Activated T-cell treated with anti-CD3 and anti-CD28 coated beads, Interleukin-2, amount 50 U/mL, for 24 hours (primary cell): ENCODE measurements around the gene MIDN.
"Not testable (repeated sequence)": the region's sequence is repeated elsewhere in the genome, so short reads cannot be mapped to it uniquely, and the experiment has no call there.

Experiments
- DNase-seq: peaks from one replicate; pipeline ENCODE4 v3.0.0-alpha.2; 2020
- H3K27ac Mint-ChIP-seq: 2 replicates; pipeline ENCODE4 v1.8.0; 2020; ENCODE audit warnings: mild to moderate bottlenecking, mixed read lengths
- H3K27me3 Mint-ChIP-seq: 2 replicates; pipeline ENCODE4 v1.8.0; 2020; ENCODE audit warnings: mixed read lengths
- H3K36me3 Mint-ChIP-seq: 2 replicates; pipeline ENCODE4 v1.8.0; 2020; ENCODE audit warnings: low read depth, mixed read lengths
- H3K4me1 Mint-ChIP-seq: 2 replicates; pipeline ENCODE4 v1.8.0; 2020; ENCODE audit warnings: low read depth, mixed read lengths
- H3K4me3 Mint-ChIP-seq: 2 replicates; pipeline ENCODE4 v1.8.0; 2020; ENCODE audit warnings: mild to moderate bottlenecking, moderate library complexity, mixed read lengths
- H3K9me3 Mint-ChIP-seq: 2 replicates; pipeline ENCODE4 v1.8.0; 2020; ENCODE audit warnings: mixed read lengths

MIDN gene

DNA sequence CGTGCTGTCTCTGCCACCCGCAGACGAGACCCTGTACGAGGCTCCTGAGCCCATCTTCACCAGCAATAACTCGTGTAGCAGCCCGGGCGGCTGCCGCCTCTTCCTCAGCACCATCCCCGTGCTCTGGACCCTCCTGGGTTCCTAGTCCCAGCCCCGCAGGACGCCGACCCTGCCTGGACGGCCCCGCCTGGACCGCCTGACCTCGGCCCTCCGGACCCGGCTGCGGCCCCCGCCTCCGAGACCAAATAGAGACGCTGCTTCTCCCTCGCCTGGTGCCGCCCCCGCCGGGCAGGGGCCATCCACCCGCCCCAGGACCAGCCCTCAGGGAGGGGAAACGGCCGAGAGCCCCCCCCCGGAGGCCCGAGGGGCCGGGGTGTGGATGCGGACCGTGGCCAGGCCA, 51.4 kb downstream of the MIDN start:
- no peaks in the 10 kb centered on the region for H3K36me3 Mint-ChIP-seq
- H3K9me3 Mint-ChIP-seq = no peaks in the 10 kb centered on the region
- peaks cover 5% of the 10 kb centered on the region for H3K4me1 Mint-ChIP-seq
- peaks cover 19% of the 10 kb centered on the region for H3K27me3 Mint-ChIP-seq
- H3K27ac Mint-ChIP-seq = no peak overlapping the region
- no peak overlapping the region for H3K4me3 Mint-ChIP-seq
- no peak for DNase-seq

DNA sequence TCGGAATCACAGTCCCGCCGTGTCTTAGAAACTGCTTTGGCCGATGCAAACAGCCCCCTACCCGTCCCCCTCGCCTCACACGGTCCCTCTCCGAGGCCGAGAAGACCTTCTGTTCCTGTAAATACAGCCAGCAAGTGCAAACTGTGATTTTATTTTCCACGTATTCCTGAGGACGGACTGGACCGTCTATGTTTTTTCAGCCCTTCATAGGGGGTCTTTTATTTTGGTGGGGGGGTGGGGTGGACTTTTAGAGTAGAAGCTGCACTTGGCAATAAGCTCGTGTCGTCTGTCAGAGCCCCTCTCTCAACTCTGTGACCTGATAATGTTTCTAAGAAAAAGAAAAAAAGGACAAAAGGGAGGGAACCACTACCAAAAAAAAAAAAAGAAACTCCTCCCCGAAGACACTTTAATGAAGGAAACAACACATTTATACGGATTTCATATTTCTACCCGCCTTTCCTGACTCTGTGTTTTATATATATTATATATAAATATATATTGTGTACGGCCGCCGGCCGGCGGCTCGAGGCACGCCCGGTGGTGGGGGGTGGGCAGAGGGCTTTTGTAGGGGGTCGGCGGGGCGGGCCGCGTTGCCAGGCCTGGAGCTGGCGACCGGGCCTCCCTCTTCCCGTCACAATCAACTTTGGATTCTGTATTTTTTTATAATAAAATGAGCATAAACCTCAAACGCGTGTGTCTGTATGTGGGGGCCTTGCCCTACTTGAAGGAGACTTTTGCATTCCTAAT, 52.5 kb downstream of the MIDN start:
- H3K36me3 Mint-ChIP-seq = no peaks in the 10 kb centered on the region

GRCh38 chr19:1302533-1303239, 54.3 kb downstream of the MIDN start:
- Mint-ChIP-seq H3K4me1 (no peaks in the 10 kb centered on the region), H3K9me3 (no peaks in the 10 kb centered on the region), H3K4me3 (no peak overlapping the region), H3K27ac (no peak overlapping the region), H3K27me3 (peaks cover 3% of the 10 kb centered on the region), H3K36me3 (no peaks in the 10 kb centered on the region)
- DNase-seq = no peak

More for the DNA sequence above, 52.5 kb downstream of the MIDN start:
- peaks cover 13% of the 10 kb centered on the region for H3K27me3 Mint-ChIP-seq
- H3K4me3 Mint-ChIP-seq = no peak overlapping the region
- no peaks in the 10 kb centered on the region for H3K9me3 Mint-ChIP-seq
- no peak overlapping the region for H3K27ac Mint-ChIP-seq
- no peak for DNase-seq
- no peaks in the 10 kb centered on the region for H3K4me1 Mint-ChIP-seq

GRCh38 chr19:1304197-1304924, 56.0 kb downstream of the MIDN start:
- DNase-seq = no peak
- H3K4me1 Mint-ChIP-seq = no peaks in the 10 kb centered on the region
- H3K27ac Mint-ChIP-seq = no peak overlapping the region
- no peak overlapping the region for H3K4me3 Mint-ChIP-seq
- no peaks in the 10 kb centered on the region for H3K36me3 Mint-ChIP-seq
- no peaks in the 10 kb centered on the region for H3K9me3 Mint-ChIP-seq
- no peaks in the 10 kb centered on the region for H3K27me3 Mint-ChIP-seq

DNA sequence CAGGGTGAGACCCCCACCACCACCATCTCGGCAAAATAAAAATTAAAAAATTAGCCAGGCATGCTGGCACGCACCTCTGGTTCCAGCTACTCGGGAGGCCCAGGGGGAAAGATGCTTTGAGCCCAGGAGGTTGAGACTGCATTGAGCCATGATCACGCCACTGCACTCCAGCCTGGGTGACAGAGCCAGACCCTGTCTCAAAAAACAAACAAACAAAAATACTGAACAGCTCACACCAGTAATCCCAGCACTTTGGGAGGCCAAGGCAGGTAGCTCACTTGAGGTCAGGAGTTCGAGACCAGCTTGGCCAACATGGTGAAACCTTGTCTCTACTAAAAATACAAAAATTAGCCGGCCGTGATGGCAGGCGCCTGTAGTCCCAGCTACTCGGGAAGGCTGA, 57.0 kb downstream of the MIDN start:
- H3K4me1 Mint-ChIP-seq, H3K27ac Mint-ChIP-seq, H3K9me3 Mint-ChIP-seq, H3K36me3 Mint-ChIP-seq, DNase-seq, H3K4me3 Mint-ChIP-seq, H3K27me3 Mint-ChIP-seq: not testable (repeated sequence)

DNA sequence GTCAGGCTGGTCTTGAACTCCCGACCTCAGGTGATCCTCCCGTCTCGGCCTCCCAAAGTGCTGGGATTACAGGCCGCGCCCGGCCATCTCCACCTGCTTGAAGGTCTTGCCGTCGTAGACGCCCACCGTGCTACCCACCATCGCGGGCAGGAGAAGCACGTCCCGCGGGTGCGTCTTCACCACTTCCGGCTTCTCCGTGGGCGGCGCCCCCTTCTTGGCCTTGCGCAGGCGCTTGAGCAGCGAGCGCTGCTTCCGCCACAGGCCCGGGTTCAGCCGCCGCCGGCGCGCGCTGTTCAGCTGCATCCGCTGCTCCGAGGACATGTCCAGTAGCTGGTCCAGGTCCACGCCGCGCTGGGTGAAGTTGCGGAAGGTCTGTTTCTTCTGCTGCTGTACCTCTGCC, 58.9 kb downstream of the MIDN start:
- Mint-ChIP-seq H3K27me3 (no peaks in the 10 kb centered on the region), H3K9me3 (no peaks in the 10 kb centered on the region), H3K36me3 (no peaks in the 10 kb centered on the region), H3K4me3 (no peak overlapping the region), H3K27ac (no peak overlapping the region), H3K4me1 (no peaks in the 10 kb centered on the region)
- DNase-seq = no peak

DNA sequence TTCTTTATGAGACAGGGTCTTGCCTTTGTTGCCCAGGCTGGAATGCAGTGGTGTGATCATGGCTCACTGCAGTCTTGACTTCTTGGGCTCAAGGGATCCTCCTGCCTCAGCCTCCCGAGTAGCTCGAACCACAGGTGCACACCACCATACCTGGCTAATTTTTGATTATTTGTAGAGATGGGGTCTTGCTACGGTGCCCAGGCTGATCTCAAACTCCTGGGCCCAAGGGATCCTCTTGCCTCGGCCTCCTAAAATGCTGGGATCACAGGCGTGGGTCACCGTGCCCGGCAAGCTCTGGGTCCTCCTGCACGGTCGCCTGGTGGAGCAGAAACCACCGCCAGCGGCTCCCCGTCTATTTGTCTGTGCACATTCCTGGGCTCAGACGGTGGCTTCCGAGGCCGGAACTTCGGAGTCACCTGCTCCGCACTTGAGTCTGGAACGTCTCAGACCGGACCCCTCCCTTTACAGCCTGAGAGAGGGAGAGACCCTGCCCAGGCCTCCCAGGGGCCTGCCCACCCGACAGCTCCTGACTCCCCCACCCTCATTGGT, 59.4 kb downstream of the MIDN start:
- no peaks in the 10 kb centered on the region for H3K36me3 Mint-ChIP-seq
- no peak overlapping the region for H3K4me3 Mint-ChIP-seq
- no peaks in the 10 kb centered on the region for H3K4me1 Mint-ChIP-seq
- H3K27me3 Mint-ChIP-seq = no peaks in the 10 kb centered on the region
- no peak overlapping the region for H3K27ac Mint-ChIP-seq
- DNase-seq = no peak
- H3K9me3 Mint-ChIP-seq = no peaks in the 10 kb centered on the region

DNA sequence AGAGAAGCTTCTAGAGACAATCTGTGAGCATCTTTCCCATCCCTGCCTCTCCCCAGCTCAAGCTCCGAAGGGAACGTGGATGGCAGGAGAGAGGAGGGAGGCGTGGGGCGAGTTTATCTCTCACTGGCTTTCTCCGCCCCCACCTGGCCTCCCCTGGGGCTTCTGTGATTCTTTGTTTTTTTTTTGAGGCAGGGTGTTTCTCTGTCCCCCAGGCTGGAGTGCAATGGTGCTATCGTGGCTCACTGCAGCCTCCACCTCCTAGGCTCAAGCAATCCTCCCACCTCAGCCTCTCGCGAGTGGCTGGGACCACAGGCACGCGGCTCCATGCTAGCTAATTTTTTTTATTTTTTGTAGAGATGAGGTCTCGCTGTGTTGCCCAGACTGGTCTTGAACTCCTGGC, 60.3 kb downstream of the MIDN start:
- no peak for DNase-seq
- Mint-ChIP-seq H3K27me3 (peaks cover 2% of the 10 kb centered on the region), H3K36me3 (no peaks in the 10 kb centered on the region), H3K4me1 (no peaks in the 10 kb centered on the region), H3K27ac (no peak overlapping the region), H3K4me3 (no peak overlapping the region), H3K9me3 (no peaks in the 10 kb centered on the region)
